ENCODE measurements around the gene ZNF718. TPM values are rescaled to one million over a fixed set of nuclear protein-coding genes. Genes with fewer than 3 reads are reported as not detected.
"Not testable (repeated sequence)": the region's sequence is repeated elsewhere in the genome, so short reads cannot be mapped to it uniquely, and the experiment has no call there.

ZNF718 gene
- 10 to 100 TPM in 1 of 10 donors, 1 to 10 TPM in 9; 3.5 to 12.7 (median 8.3) TPM for polyA plus RNA-seq (ENCODE audit: insufficient read length in 10 of 10)
- long read RNA-seq, donor 1 = 0 reads
- long read RNA-seq, donor 2 = 0 reads
- long read RNA-seq, donor 3 = 0 reads
- long read RNA-seq, donor 4 = 0 reads
- long read RNA-seq, donor 5, partial matches to known transcripts = 0 of 4 reads
- long read RNA-seq, donor 5, other reads (novel, unspliced or antisense) = 0 of 4 reads
- long read RNA-seq, donor 6 = 0 reads
- long read RNA-seq, donor 7, partial matches to known transcripts = 0 of 2 reads
- long read RNA-seq, donor 7, other reads (novel, unspliced or antisense) = 0 of 2 reads
- long read RNA-seq, donor 8, partial matches to known transcripts = 0 of 1 reads
- long read RNA-seq, donor 8, other reads (novel, unspliced or antisense) = 0 of 1 reads
- long read RNA-seq, donor 9 = 0 reads

DNA sequence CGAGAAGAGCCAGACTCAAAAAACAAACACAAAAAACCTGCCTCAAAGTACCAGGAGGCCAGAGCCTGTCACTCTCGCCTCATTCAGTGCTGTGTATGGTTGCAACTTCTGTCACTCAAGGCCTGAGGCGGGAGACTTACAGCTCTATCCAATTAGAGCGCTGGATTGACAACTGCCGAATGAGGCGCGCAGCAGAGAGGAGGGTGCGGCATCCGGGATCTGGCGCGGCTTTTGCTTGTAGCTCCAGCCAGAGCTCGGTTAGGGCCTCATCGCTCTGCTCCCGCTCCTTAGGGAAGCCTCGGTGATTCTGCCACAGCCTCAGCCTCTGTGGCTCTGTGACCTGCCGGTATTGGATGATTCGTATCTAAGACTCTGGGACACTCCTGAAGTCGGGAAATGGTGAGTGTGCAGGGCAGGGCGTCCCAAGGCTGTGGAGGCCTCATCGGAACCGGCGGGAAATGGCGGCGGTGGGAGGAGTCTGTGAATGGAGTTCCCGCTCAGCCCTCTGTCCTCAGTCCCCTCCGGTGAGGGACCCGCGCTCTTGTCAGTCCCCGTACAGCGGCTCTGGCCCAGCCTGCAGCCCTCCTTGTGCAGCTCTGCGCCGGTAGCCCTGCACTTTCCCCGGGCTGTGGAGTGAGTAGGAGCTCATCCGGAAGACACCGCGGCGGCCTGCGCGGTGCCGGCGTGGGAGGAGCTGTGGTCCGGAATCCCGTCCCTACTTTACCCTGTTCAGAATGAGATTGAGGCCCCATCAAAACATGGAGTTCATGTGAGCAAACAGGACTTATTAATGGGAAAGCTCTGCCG lies at the start of gene ZNF718:
TSS of gene ZNF718 (plus strand) at position 227 of the 807 bp plus-strand sequence. CDS start at position 397, 170 bp downstream.
- peak; percentile 97 to 98 (median 97) for DNase-seq

DNA sequence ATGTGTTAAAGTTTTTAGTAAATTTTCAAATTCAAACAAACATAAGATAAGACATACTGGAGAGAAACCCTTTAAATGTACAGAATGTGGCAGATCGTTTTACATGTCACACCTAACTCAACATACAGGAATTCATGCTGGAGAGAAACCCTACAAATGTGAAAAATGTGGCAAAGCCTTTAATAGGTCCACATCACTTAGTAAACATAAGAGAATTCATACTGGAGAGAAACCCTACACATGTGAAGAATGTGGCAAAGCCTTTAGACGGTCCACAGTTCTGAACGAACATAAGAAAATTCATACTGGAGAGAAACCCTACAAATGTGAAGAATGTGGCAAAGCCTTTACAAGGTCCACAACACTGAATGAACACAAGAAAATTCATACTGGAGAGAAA lies 38.4 kb upstream of the ZNF718 start:
- no peak for DNase-seq

DNA sequence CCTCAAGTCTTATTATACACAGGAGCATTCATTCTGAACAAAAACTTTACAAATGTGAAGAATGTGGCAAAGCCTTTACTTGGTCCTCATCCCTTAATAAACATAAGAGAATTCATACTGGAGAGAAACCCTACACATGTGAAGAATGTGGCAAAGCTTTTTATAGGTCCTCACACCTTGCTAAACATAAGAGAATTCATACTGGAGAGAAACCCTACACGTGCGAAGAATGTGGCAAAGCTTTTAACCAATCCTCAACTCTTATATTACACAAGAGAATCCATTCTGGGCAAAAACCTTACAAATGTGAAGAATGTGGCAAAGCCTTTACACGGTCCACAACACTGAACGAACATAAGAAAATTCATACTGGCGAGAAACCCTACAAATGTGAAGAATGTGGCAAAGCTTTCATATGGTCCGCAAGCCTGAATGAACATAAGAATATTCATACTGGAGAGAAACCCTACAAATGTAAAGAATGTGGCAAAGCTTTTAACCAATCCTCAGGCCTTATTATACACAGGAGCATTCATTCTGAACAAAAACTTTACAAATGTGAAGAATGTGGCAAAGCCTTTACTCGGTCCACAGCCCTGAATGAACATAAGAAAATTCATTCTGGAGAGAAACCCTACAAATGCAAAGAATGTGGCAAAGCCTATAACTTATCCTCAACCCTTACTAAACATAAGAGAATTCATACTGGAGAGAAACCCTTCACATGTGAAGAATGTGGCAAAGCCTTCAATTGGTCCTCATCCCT lies 37.6 kb upstream of the ZNF718 start:
- DNase-seq = not testable (repeated sequence)

DNA sequence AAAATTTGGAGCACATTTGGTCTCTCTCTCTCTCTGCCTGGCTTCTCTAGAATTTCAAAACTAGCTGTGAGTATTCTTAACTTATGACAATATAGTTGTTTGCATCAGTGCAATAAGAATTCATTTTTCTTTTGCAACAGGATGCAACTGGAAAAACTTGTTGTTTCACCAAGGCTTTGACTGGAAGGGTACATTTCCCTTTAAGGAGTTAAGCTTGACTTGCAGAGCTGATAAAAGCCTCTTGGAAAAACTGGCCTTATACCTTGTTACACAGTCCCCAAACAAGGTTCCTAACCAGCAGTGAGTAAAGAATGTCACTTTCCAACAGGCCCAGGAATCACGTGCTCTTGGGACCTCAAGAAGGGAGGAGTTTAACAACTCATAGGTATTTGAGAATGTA lies 25.9 kb upstream of the ZNF718 start:
- DNase-seq = no peak

DNA sequence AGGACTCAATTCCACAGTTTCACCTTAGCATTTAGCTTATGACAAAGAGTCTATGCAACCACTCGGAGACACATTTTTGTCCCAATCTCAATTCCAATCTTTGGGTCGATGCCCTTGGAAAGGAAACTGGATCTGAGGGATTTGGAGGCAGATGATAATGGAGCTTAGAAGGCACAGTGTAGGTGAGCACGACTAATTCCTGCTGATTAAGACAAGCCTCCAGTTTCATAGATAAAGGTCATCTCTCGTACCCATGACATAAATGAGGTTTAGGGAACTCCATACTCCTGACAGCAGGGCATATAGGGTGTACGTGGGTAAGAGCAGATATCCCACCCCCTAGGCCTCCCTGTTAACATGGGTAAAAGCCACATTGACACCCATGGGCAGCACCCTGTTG lies 24.4 kb upstream of the ZNF718 start:
- DNase-seq = no peak

DNA sequence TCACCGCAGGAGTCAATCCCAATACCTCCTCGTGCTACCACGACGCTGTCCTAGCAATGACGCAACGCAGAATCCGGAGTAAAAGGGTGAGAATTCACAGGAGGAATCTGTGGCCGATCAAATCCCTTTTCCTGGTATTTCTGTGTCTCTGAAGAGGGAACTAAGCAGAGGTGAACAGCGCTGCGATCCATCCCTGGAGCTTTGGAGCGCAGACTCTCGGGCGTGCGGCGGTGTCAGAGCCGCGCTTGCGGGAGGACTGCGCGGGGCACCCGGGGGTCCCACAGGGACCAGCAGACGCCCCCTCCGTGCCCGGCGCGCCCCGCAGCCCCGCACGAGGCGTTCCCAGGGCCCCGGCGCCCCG lies 17.2 kb upstream of the ZNF718 start:
- no peak for DNase-seq

DNA sequence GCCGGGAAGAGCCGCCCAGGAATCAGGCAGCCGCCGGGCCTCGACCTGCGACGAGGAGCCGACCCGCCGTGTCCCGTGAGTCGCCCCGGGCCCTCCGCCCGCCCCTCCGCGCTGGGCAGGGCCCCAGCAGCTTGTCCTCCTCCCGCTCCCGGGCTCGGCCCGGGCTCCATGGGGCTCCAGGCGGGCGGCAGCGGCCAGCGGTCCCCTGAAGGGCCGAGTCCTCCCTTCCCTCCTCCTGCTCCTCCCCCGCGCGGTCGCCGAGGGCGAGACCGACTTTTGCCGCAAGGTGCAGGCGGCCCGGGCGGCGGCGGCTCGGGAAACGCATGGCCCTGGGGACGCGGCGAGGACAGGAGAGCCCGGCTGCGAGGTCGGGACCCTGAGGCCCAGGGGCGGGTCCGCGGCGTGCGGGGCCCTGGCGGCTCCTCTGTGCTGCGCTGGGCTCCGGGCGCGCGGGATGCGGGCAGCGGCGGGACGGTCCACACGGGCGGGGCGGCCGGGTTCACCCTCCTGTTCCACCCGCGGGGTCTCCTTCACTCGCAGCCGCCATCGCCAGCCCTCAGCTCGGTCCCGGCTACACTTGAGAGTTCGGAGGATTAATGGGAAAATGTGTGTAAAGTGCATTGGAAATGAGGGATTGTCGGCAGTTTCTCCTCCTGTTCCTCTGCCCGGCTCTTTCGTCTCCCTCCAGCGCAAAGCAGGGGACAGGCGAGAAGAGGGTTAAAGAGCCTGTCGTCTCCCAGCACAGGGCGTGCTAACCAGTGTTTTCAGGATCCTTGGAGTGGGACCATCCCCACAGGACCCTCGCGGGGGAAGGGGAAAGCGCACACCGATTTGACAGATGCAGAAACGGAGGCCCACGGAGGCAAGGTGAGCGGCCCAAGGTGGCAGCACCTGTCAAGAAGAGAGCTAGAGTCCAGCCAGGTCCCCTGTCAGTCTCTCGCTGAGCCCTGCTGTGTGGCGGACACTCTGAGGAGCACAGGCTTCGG lies 16.6 kb upstream of the ZNF718 start:
- no peak for DNase-seq

DNA sequence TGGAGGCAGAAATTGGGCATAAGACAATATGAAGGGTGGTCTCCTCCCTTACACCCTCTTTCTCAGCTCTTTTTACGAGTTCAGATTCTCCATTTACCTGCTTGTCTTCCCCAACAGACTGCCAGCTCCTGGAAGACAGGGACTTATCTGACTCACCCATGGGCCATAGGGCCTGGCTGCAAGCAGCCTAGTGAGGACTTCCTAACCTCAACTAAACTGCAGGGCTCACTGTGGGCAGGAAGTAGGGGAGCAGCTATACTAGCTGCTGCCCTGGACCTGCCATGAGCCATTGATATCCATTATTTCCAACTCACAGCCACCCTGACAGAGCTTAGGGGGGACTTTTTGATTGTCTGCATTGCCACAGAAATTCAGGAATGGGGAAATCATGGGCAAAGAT lies 11.5 kb upstream of the ZNF718 start:
- no peak for DNase-seq

DNA sequence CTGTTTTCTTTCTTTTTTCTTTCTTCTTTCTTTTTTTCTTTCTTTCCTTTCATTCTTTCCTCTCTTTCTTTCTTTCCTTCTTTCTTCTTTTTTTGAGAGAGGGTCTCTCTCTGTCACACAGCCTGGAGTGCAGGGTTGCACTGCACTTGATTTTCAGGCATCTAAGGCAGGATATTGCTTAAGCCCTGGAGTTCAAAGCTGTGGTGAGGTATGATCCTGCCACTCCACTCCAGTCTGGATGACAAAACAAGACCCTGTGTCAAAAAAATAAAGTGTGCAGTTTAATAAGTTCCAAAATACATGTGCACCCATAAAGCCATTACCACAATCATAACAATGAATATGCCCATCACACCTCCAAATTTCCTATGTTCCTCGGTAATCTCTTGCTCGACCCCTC lies 10.6 kb upstream of the ZNF718 start:
- no peak for DNase-seq

DNA sequence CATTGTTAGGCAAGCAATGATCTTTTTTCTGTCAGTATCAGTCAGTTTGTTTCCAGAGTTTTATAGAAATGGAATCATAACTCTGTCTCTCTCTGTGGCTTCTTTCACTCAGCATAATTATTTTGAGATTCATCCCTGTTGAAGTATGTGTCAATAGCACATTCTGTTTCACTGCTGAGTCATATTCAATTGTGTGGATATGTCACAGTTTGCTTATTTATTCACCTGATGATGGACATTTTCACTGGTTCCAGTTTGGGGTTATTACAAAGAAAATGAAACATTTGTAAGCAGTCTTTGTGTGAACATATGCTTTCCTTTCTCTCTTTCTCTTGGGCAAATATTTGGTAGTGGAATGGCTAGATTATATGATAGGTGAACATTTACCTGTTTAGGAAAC lies 10.2 kb upstream of the ZNF718 start:
- DNase-seq = no peak

DNA sequence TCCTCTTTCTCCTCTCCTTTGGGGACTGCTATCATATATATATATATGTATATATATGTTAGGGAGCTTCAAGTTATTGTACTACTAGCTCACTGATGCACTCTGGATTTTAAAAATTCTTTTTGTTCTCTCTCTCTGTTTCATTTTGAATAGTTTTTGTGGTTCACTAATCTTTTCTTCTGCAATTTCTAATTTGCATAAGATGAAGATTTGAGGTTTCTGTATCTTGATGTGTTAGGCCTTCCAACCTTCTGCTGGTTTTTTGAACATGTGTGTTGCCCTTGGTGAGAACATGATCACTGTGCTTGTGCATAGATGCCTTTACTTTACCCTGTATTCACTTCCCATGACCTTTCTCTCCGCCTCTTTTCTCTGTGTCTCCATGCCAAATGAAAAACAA lies 7.8 kb upstream of the ZNF718 start:
- DNase-seq = no peak

DNA sequence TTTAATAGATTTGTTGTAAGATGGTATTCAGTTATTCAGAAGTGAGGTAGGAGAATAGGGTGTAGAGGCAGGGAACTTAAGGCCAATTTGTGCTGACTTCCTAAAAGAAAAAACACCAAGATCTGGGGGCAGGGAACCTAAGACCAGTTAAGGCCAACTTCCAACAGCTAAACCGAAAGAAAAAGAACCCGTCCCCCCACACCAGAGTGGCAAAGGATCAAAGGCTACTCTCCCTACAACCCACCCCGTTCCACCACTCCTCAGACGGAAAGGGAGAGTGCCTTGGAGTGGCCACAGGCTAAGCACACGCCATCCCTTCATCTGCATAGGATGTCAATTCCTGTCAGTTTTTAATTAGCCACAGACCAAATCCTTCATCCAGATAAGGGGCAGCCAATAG lies 3.7 kb upstream of the ZNF718 start:
- no peak for DNase-seq

DNA sequence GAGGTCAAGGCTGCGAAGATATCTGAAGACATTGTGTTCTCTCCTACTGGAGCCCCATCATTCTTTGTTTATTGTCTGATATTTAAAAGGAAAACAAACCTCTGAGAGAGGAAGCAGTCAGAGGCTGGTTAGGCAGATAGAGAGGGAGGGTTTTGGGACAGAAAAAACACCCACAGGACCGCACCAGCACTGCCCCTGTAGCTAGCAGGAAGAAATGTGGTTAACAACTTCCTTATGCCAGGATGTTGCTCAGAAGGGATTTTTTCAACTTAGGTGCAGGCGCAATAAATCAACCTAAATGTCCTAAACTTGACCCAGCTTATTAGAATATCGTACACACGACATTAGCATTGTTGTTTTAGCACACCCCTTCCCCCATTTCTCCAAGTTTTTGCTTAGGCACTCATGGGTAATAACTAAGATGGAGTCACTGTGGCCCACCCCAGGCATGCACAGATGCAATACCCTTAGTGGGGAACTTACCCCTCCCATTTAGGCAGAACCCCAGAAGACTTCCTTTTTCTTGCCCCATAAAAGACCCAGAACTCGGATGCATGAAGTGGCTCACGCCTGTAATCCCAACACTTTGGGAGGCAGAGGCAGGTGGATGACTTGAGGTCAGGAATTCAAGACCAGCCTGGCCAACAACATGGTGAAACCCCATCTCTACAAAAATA lies 2.8 kb upstream of the ZNF718 start:
- no peak for DNase-seq

DNA sequence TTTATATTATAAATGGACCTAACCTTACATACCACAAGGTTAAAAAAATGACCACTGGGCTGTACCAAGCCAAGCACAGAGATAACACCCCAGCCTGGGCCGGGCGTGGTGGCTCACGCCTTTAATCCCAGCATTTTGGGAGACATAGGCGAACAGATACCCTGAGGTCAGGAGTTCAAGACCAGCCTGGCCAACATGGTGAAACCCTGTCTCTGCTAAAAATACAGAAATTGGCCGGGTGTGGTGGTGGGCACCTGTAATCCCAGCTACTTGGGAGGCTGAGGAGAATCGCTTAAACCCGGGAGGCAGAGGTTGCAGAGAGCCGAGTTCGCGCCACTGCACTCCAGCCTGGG lies 403 bp upstream of the ZNF718 start:
- not testable (repeated sequence) for DNase-seq

DNA sequence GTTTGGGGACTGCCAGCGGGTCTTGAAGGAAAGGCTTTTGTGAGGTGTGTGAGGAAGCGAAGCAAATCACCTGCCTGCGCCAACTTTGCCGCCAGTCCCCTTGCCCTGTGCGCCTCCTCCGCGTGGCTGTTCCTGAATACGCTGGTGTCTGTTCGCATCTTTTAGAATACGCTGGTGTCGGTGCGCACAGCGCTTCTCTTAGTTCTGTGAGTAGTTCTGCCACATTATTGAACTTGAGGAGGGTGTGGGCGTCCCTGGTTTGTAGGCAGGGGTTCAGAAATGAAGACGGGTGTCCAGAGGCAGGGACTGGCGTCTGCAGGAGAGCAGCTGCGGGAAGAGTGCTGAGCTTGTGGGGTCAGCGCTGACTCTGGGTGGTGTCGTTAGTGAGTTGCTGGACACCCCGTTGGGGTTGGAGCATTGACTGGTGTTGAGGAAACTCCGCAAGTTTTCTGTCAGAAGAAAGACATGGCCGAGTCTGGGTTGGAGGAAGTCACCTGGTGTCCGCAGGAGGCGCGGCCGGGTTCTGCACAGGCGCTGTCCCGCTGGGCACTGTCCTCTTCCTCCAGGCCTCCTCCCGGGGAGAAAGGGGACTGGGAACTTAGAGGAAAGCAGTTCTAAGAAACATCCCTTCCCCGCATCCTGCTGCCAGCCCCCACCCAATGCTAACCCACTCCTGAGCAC lies 930 bp downstream of the ZNF718 start:
- peak in 1 of 3 donors; percentile 2 for DNase-seq

DNA sequence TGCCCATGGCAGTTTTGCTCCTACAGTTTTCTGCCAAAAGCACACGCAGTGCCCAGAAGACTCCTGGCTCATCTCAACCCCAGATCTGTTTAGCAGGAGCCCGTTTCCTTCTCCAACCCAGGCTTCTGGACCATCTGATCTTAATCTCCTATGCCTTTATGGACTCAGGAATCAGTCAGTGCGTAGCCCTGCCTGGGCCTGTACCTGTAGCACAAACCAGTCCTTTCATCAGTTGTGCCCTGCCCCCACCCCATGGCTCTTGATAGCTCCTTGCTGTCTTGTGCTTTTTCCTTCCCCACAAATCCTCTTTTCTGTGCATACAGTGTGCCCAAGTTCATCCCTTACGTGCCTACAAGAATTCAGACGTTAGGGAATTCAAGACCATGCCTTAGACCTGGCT lies 1.5 kb downstream of the ZNF718 start:
- peak in 1 of 3 donors; percentile 2 for DNase-seq

DNA sequence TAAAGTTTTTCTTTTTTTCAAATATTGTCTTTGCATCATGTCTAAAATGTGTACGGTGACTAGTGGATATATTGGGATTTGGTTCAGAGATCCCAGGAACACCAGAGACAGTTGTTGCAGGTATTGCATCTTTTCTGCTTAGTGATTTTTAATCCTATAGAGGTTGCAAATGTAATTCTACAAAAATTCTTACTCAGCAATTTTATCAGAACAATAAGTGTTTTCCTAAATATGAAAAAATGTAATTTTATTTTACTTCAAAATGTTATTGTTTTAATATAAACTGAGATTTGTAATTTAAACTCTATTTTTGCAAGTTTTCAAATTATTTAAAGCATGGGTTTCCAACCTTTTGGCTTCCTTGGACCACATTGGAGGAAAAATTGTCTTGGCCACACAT lies 8.2 kb downstream of the ZNF718 start:
- DNase-seq = no peak

DNA sequence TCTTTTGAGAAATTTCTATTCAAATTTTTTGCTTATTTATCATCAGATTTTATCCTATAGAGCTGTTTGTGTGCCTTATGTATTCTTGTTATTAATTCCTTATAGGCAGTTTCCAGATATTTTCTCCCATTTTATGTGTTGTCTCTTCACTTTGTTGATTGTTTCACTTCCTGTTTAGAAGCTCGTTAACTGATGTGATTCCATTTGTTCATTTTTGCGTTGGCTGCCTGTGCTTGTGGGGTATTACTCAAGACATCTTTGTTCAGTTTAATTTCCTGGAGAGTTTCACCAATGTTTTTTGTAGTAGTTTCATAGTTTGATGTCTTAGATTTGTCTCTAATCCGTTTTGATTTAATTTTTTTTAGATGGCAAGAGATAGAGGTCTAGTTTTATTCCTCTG lies 14.6 kb downstream of the ZNF718 start:
- DNase-seq = no peak

DNA sequence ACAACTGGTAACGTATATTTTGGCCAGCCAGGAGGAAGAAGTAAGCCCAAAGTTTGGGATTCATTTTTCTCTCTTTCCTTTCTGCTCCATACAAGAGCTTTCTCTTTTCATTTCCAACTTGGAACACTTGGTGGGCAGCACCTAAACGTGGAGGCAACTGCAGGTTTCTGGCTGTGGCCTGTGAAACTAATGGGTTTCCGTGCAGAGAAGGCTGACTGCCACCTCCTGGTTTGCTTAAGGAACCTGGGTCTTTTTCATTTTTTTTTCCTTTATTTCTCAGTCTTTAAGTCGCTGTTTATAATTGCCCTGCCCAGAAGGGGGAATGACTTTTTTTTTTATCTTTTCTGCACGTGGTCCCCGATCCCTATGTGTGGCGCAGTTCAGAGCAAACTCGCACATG lies 15.4 kb downstream of the ZNF718 start:
- no peak for DNase-seq

DNA sequence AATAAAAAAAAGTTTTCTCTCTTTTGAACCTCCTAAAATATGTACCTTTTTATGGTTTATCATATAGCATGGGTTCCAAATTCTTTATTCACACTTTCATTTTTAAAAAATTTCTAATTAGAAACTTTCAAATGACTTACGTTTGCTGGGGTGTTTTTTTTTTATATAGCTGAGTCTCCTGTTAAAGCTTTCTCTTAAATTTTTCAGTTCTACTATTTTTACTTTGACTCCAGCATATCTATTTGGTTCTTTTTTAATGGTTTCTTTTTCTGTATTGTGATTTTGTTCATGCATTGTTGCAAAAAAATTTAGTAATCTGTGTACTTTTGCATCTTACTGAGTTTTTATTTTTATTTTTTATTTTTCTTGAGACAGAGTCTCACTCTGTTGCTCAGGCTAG lies 22.3 kb downstream of the ZNF718 start:
- DNase-seq = no peak

All from muscle of back (tissue), 13 donors.